ENCODE results near the gene CYBRD1.

- no peak for TF ChIP-seq POLR2A (IDR thresholded peaks at IDR 0.05)
- peak in 1 of 6 experiments; percentile 5 for TF ChIP-seq CTCF (IDR thresholded peaks at IDR 0.05)
Observed at GRCh38 chr2:171491292-171491691, 31.0 kb upstream of the CYBRD1 start.
